Measurements from ENCODE around the gene NPAS2.
A peak's percentile ranks its signal among the peaks of the same experiment; 100 is the strongest.

Gene NPAS2

DNA sequence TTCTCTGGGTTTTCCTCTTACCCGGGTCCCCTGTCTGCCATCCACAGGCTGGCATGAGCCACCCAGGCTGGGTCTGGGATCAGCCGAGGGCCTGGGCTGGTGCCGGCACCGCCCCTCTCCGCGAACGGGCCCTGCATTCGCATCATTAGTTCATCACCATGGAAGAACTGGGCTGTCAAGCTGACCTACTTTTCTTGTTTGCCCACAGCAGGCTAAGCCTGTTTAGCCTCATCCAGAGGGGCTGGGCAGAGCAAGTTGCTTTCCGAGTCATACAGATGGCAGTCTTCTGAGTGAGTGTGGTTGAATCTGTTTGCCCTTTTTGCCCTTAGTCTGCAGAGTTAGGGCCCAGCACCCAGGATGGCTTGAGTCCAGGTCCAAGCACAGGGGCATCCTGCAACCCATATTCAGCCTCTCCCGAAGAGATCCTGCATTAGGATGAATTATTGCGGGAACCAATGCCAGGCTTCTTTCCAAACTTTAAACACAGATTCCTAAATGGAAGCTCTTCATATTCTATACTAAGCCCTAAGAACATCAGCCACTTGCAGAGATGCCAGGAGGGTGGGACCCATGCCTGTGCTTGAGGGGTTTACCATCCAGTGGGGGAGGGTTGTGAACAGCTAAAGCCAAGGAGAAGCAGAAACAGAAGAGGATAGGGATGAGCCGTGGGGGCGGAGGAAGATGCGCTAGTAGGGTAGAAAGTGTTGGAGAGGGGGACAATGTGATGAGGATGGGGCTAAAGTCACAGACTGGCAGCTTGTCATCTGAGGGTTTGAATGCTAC is 68.0 kb downstream of the NPAS2 start:
- DNase-seq = no peak

DNA sequence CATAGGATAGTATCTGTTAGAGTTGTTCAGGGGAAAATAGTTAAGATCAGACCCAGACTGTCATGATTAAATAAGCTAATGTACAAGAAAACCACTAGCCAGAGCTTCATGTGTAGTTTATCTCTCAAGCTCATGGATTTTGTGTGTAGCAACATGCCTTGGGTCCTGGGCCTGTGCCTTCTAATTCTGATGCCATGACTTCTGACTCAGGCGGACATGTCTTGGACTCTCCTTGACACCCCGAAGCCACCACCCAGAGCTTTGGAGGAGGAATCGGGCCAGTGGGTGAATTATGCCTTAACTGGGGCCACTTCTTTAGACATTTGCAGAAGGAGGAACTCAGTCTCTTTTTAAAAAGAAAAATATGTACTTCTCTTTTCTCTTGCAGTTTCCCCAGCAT is 68.7 kb downstream of the NPAS2 start:
- no peak for DNase-seq

DNA sequence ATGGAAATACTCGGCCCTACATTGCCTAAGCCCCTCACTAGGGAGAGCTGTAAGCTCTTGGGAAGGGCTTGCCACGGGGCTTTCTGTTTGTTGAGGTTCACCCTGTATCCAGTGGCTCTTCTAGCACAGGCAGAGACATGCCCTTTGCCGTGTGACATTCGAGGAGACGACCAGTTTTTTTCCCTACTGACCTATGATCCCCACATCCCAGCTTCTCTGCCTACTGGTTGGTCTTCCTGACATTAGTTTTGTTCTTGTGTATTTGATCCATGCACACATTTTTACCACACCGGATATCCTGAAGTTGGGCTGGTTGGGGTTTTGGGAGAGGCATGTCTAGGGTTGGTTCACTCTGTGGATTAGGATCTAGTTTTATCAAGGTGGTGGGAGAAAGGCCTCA is 69.3 kb downstream of the NPAS2 start:
- DNase-seq = no peak

DNA sequence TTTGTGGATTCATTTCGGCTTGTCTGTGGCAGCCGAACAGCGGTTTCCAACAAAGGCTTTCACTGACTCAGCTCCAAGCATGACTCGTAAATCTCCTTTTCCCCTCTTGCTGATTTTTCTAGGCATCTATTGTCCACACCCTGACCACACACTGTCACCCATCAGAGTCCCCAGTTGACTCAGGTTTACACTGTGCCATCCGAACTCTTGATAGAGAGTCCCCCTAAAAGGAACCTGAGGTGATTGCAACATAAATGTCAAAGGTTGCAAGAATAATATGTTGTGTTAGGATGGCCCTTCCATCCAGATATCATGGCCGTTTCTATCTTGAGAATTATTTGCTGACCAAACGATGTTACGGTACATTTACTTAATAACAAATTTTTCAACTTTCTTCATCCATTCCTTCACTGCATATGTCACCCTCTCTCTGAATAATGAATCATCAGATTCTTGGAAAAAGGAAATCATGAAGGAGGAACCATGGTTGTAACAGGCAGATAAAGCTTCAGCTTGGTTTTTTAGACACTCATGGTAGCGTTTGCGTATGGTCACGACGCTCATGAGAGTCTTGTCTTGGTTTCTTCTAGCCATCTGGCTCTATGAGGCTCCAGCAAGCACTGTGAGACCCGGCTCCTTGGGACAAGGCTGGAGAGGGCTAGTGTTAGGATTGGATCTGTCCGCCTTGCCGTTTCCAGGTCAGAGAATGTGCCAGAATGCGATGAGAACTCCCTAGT is 72.1 kb downstream of the NPAS2 start:
- no peak for DNase-seq

DNA sequence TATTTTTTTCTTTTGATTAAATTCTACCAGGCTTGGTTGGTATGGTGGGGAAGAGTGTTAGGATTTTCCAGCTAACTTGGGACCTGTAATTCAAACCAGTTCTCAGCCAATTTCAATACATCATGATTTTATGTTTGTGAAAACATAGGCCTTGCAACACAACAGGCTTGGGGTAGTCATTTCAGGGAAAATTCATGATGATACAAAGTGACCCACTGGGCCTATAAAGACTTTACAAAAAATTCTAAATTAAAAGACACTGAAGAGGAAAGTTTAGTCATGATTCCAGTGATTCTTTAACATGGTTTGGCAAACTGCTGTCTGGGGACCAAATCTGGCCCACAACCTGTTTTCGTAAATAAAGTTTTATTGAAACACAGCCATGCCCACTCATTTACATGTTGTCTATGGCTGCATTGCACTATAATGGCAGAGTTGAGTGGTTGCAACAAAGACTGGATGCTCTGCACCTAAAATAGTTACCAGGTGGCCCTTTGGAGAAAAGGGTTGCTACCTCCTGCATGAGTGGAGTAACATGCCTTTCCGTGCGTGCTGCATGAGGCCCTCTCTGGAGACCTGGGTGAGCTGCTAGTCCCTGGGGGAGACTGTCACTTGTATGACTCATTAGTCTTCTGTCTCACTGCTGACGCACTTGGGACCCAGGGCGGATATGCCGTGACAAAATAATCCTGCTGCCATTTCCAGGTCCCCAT is 73.6 kb downstream of the NPAS2 start:
- DNase-seq = no peak

DNA sequence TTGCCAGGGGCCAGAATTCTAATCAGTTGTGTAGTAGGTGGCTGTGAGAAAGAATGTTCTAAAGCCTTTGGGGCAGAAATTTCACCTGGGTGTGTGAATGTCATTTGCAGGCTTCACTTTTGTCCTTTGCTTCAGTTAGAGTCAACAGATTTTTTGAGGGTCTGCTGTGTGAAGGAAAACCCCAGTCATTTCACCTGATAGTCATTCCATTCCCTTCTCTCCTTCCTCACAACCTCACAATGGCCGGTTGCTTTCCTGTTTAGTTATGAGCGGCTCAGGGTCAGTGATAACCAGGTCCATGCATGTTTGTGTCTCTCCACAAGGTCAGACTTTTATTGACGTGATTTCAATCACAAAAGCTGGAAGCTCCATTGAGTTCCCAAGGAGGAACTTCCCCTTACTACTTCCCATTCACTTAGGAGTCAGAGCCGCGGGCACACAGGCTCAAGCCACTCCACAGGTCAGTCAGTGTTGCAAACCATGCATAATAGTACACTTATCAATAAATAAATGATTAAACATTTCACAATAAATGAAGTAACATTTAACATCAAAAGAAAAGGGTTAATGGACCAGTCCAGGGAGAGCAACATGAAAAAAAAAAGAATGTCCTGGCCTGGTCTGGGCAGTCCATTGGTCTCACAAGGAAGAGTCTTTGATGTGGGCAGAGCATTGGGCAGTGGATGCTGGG is 74.3 kb downstream of the NPAS2 start:
- no peak for DNase-seq

DNA sequence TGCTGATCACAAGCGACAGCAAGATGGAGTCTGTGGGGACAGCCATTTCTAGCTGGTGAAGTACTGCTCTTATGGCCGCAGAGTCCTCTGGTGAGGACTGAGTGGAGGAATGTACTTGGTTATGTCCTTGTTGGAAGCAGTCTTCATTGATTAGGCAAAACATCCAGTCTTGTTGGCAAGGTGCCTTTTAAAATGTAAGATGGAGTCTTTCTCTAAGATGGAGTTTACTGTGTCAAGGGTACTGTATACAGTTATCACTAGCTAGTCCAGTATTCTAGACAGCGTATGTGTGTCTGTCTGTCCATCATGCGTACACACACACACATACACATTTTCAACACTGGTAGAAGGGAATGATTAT is 74.8 kb downstream of the NPAS2 start:
- no peak for DNase-seq

DNA sequence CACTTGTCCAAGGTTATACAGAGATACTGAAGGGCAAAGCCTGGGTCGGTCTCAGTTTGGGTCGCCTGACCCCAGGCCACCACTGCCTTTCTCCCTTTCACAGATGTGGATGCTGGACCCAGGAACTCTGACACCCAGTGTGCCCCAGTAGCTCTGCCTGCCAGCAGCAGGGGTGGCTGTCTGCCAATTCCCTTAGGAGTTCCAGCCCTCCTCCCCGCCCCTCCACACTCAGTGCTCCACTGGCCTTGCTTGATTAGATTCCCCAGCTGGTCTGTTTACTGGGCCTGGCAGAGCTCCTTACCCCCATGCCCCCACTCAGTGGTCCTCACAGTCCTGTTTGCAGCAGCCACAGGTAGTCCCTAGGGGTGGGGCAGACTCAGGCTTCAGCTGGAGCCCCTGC is 75.5 kb downstream of the NPAS2 start:
- no peak for DNase-seq

DNA sequence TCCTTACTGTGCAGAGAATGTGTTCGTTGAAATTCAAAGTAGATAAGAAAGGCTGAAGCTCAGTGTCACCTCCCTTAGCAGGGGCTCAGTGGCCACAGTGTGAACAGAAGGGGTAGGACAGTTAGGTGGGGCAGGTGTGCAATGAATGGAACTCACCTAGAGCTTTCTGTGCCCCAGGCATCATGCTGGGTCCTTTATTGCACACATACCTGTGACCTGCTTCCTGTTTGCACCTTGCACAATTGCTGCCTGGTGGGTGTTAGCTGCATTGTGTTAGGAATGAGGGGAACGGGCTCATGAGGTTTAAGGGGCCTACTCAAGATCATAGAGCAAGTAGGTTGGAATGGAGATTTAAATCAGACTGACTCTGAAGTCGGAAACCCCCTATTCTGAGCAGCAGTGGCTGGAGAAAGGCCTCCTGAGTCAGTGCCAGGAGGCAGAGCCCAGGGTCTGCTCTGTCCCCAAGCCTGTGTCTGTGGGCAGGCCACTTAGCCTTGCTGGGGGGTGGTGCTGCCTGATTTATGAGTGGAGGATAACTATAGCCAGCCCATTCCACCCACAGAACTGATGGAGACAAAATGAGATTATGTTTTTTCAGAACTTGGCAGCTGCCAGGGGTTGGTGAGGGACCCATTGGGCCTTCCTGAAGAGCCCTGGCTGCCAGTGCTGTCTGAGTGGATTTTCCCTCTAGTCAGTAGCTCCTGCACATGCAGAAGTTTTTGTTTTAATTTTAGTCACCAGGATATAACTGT is 76.2 kb downstream of the NPAS2 start:
- DNase-seq = no peak

DNA sequence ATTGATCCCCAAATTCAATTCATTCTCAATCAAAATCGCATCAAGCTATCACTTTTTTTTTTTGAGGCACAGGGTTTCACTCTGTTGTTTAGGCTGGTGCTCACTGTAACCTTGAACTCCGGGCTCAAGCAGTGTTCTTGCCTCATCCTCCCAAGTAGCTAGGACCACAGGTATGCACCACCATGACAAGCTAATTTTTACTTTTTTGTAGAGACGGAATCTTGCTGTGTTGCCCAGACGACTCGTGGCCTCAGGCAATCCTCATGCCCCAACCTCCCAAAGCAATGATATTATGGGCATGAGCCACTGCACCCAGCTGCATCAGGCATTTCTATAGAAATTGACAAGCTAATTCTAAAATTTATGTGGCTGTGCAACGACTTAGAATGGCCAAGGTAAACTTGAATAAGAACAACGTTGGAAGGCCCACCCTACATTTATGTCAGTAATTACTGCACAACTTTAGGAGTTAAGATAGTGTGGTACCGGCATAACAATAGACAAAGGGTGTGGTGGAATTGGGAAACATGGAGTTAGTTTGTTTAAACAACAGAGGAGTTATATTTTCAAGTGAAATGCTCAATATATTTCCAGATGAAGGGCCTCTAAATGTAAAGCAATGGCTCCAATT is 78.2 kb downstream of the NPAS2 start:
- no peak for DNase-seq

DNA sequence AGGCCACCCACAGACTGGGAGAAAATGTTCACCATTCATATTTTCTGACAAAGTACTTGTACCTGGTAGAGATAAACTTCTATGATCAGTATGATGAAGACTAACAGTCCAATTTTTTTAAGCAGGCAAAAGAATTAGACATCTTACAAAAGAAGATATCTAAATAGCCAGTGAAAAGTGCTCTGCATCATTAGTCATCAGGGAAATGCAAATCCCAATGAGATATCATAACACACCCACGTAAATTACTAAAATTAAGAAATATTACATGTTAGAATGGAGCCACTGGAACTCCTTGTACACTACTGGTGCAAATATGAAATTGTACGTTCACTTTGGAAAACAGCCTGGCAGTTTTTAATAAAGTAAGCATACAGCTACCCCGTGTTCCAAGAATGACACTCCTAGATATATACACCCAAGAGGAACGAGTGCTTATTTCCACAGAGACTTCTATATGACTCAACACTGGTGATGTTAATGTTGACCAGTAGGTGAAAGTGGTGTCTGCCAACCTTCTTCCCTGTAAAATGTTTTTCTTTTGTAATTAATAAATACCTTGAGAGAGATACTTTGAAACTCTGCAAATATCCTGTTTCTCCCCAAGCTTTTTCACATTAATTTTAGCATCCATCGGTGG is 80.3 kb downstream of the NPAS2 start:
- no peak for DNase-seq

DNA sequence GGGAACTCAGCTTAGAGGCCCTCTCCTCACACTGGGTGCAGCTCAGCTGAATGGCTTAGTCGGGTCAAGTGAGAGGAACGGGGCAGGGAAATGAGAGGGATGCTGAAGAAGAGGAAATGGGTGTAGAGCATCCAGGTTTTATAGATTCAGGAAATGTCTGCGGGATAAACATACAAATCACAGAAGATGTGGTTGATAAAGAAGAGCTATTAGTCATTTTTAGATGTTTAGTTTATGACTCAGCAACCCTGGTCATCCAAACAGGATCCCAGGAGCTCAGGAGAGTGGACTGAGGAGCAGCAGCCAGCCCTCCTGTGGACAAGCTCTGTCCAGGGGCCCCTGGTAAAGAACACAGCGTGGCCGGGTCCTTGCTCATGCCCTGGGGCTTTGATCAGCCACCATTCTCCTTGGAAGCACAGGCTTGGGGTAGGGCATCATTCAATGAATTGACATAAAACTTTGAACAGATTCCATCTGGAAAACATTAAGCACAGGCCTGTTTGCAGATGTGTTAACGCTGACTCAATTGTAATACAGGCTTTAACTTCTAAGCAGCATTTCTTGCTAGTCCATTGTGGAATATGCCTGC is 83.0 kb downstream of the NPAS2 start:
- no peak for DNase-seq

DNA sequence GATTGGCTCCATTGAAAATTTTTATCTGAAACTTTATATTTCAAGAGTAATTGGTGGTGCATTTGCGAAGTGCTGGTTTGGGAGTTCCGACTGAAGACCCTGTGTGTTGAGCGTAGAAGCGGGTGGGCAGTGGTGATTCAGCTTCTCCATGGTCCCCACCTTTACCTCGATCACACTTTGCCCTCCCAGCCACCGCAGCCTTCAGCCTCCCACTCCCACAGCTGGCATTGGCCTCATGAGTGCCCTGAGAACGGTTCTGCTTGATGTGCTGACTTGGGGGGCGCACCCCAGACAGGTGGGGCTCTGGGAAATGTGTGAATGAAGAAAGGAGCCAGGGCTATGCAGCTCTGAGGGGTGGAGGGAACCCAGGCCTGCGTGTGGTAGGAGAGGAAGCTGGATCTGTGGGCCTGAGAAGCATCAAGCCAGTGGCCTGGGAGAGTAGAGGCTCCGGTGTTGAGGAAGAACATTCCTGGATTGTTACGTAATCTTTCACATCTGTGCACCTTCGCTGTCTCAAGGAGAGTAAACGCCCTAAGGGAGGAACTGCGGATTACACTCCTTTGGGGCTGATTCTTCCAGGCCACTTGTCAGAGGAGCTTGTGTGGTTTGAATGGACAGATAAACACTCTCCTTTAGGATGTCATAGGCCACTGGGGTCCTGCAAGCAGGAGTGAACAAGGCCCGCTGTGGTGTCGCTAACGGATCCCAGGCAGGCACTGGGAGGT is 83.8 kb downstream of the NPAS2 start:
- DNase-seq = no peak

DNA sequence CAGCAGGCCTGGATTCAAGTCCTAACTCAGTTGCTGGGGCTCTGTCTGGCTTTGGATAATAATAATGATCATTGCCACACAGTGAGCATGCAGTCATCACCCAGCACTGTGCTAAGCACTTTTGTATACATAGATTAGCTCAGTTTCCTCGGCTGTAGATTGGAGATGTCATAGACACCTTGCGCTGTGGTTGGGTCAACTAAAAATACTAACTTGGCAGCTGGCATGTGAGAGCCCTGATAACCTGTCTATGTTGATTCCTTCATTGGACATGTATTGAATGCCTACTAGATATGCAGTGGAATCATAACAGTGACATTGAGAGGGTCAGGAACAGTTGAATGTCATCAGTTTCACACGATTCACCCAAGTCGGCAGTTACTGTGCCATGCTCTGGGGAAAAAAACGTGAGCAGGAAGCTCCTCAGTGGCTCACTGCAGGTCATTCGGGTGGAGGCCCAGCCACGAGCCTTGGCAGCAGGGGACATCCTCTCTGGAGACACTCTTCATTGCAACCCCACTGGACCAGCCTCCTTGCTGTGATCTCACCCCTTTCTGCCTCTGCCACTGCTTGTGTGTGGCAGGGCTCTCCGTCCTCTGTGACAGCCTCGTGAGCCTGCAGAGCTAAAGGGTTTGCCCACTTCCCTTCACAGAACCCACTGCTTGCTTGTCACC is 85.3 kb downstream of the NPAS2 start:
- DNase-seq = no peak

DNA sequence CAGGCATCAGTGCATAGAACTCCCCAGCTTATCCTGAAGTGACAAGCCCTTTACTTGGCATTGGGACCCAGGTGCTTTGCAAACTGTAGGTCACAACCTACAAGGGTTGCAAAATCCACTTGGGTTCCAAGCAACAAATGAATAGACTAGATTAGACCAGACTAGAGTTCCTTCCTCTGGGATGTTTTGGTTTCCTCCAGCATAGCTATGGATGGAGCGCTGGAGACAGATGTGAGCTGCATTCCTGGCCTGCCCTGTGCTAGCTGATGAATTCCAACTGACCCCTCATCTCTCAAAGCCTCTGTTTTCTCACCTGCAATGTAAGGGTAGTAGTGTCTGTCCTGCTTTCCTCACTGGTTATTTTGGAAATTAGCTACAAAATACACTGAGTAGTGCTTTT is 86.2 kb downstream of the NPAS2 start:
- no peak for DNase-seq

DNA sequence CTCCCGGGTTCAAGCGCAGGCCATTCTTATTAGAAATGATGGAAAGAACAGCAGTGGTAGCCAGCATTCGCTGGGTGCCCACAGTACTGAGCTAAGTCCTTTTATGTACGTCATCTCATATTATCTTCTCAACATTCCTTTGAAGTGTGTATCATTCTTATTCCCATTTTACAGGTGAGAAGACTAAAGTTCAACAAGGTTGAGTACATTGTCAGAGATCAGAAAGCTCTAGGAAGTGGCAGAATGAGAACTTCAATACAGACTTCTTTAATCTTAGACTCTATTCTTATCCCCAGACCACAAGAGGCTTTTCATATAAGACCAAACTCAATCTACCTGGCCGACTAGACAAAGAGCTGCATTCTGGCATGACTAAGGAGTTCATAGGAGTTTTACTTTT is 86.7 kb downstream of the NPAS2 start:
- no peak for DNase-seq

DNA sequence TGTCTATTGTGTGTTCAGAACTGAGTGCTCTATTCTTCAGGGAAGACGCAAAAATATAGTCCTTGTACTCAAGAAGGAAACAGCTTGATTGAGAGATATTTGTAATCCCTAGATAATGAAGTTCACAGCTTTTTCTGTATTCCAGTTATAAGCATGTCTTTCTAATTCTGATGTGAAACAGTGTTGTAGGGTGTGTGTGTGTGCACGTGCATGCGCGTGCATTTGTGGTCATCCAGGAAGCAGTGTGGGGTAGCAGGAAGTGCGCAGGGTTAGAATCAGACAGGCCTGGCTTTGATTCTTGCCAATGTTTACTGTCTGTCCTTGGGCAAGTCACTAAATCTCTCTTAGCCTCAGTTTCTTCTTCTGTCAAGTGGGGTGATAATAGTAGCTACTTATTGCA is 87.9 kb downstream of the NPAS2 start:
- no peak for DNase-seq

DNA sequence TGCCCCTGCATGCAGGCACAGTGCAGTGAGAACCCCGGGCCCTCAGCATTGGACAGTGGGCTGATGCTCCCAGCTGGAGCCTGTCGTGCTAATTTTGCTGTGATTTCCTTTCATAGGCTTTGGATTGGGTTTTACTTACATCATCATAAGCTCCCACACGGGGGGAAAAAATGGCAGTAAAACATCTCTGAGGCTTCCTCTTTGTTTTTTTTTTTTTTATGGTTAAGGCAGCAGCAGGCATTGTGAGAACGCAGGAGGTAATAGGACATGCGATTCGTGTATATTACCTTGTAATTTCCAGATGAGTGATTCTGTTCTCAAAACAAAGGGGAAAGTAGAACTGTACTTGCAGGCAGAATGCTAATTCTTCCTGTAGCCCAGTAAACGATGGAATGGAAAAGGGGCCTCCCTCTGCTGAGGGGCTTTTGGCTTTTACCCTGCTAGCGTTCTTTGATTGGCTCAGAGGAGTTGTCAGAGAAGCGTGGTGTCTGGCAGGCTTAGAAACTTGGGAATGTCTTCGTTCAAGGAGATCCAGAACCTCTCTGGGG is 89.7 kb downstream of the NPAS2 start:
- DNase-seq = no peak

DNA sequence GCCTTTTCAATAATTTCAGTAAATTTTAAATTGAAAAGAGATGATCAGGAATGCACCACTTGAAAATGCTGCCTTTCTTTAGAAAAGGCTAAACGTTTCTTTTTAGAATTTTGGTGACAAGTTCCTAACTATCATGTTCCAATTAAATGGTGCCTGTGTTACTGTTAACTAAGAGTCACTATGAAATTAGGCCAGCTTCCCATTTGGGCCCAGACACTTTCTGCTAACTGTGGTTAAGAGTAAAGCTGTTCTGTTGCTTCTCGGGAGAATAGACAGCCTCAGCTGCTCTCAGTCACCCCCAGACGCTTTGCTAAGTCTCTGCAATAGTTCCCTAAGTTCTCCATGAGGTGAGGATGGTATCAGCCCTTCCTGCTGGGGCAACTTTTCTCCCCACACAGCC is 90.2 kb downstream of the NPAS2 start:
- DNase-seq = no peak

DNA sequence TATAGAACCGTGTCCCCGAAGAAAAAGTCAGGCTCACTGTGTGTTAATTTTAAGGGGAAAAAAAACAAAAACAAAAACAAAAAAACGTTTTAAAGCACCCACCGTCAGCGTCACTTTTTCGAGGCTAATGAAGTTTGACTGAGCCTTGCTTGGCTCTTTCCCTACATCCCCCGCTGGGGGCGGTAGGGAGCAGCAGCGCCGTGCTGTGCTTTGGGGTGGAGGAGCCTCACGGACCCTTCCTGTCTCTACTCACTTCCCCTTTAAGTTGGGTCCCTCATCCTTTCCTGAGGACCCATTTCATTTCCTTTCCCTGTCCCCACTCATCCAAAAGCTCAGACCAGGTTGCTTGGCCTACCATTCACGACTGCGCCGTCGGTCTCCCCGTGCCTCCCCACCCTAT is 99.4 kb downstream of the NPAS2 start:
- DNase-seq = peak; percentile 20 to 29

Data from activated CD4-positive, alpha-beta T cell treated with anti-CD3 and anti-CD28 coated beads, Interleukin-2, amount 50 U/mL, for 48 hours (primary cell).